ENCODE results near the gene SUN1.

Gene SUN1

GRCh38 chr7:805261-805660, 27.0 kb upstream of the SUN1 start:
- no peak for DNase-seq (ENCODE audit: low read depth)

- DNase-seq (ENCODE audit: low read depth) = no peak
Measured at GRCh38 chr7:815284-816216, 16.7 kb upstream of the SUN1 start.

GRCh38 chr7:816300-816750, 16.0 kb upstream of the SUN1 start:
- DNase-seq (ENCODE audit: low read depth) = peak; percentile 95

- DNase-seq (ENCODE audit: low read depth) = no peak
Measured at GRCh38 chr7:816751-817671, 15.3 kb upstream of the SUN1 start.

- no peak for DNase-seq (ENCODE audit: low read depth)
Measured at GRCh38 chr7:818031-818699, 14.1 kb upstream of the SUN1 start.

- no peak for DNase-seq (ENCODE audit: low read depth)
Measured at GRCh38 chr7:820341-820740, 11.9 kb upstream of the SUN1 start.

- no peak for DNase-seq (ENCODE audit: low read depth)
Measured at GRCh38 chr7:821688-822087, 10.6 kb upstream of the SUN1 start.

- DNase-seq (ENCODE audit: low read depth) = no peak
Measured at GRCh38 chr7:822692-823276, 9.5 kb upstream of the SUN1 start.

- no peak for DNase-seq (ENCODE audit: low read depth)
Measured at GRCh38 chr7:823649-824048, 8.6 kb upstream of the SUN1 start.

GRCh38 chr7:824081-824480, 8.2 kb upstream of the SUN1 start:
- no peak for DNase-seq (ENCODE audit: low read depth)

GRCh38 chr7:824664-825063, 7.6 kb upstream of the SUN1 start:
- DNase-seq (ENCODE audit: low read depth) = no peak

GRCh38 chr7:825386-825785, 6.9 kb upstream of the SUN1 start:
- DNase-seq (ENCODE audit: low read depth) = no peak

- DNase-seq (ENCODE audit: low read depth) = no peak
Measured at GRCh38 chr7:826230-826917, 5.9 kb upstream of the SUN1 start.

GRCh38 chr7:828793-829561, 3.3 kb upstream of the SUN1 start:
- no peak for DNase-seq (ENCODE audit: low read depth)

- DNase-seq (ENCODE audit: low read depth) = no peak
Measured at GRCh38 chr7:830069-830468, 2.2 kb upstream of the SUN1 start.

- DNase-seq (ENCODE audit: low read depth) = peak; percentile 91
Measured at GRCh38 chr7:831596-832166, 595 bp upstream of the SUN1 start.

- DNase-seq (ENCODE audit: low read depth) = no peak
Measured at GRCh38 chr7:832968-833424, 720 bp downstream of the SUN1 start.

- no peak for DNase-seq (ENCODE audit: low read depth)
Measured at GRCh38 chr7:833601-834258, 1.5 kb downstream of the SUN1 start.

- DNase-seq (ENCODE audit: low read depth) = no peak
Measured at GRCh38 chr7:834277-834676, 2.0 kb downstream of the SUN1 start.

Data from amniotic epithelial cell (primary cell).